MM.1S (cell line): ENCODE data around the gene PLPPR3.

Source experiments
- EZH2 ChIP-seq: fragments of 300-600 bp; sonication (generic); optimal IDR thresholded peaks from 2 replicates; pipeline ENCODE3; 2017; ENCODE audit warnings: low read depth, mild to moderate bottlenecking, antibody characterized with exemption, low read length, mixed read lengths
- EZH2phosphoT487 ChIP-seq: fragments of 300-600 bp; sonication (generic); IDR thresholded peaks from 2 replicates; pipeline ENCODE4 v1.6.1; 2018; ENCODE audit warnings: antibody characterized with exemption, low read length
- TF ChIP-seq, protein P1 (sequence below): fragments of 300-600 bp; sonication (generic); IDR thresholded peaks from 2 replicates; pipeline ENCODE4 v1.5.1; 2016; ENCODE audit warnings: antibody characterized with exemption, low read length, mixed read lengths

- TF ChIP-seq EZH2 = no peak
- TF ChIP-seq, protein P1, sequence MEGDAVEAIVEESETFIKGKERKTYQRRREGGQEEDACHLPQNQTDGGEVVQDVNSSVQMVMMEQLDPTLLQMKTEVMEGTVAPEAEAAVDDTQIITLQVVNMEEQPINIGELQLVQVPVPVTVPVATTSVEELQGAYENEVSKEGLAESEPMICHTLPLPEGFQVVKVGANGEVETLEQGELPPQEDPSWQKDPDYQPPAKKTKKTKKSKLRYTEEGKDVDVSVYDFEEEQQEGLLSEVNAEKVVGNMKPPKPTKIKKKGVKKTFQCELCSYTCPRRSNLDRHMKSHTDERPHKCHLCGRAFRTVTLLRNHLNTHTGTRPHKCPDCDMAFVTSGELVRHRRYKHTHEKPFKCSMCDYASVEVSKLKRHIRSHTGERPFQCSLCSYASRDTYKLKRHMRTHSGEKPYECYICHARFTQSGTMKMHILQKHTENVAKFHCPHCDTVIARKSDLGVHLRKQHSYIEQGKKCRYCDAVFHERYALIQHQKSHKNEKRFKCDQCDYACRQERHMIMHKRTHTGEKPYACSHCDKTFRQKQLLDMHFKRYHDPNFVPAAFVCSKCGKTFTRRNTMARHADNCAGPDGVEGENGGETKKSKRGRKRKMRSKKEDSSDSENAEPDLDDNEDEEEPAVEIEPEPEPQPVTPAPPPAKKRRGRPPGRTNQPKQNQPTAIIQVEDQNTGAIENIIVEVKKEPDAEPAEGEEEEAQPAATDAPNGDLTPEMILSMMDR = no peak
- no peak for TF ChIP-seq EZH2phosphoT487
Observed at GRCh38 chr19:791007-791566, 30.7 kb downstream of the PLPPR3 start.
